GM19240 (cell line): ENCODE data around the gene VWA7.

Source experiments
- DNase-seq: peaks from one replicate; pipeline ENCODE4 v3.0.0; 2011; ENCODE audit warnings: low spot score; ENCODE audit not compliant: insufficient read length

Gene VWA7

GRCh38 chr6:31778999-31779885 is 2.1 kb upstream of the VWA7 start:
- no peak for DNase-seq

GRCh38 chr6:31778193-31778592 is 1.1 kb upstream of the VWA7 start:
- DNase-seq, result no peak

- no peak for DNase-seq
Observed at GRCh38 chr6:31777667-31778050, 531 bp upstream of the VWA7 start.

GRCh38 chr6:31776485-31776988 is 591 bp downstream of the VWA7 start:
- DNase-seq, result no peak

GRCh38 chr6:31775633-31776484 is 1.3 kb downstream of the VWA7 start:
- no peak for DNase-seq

- DNase-seq, result no peak
Observed at GRCh38 chr6:31775184-31775583, 1.9 kb downstream of the VWA7 start.

GRCh38 chr6:31771992-31772358 is 5.2 kb downstream of the VWA7 start:
- DNase-seq, result no peak

- no peak for DNase-seq
Observed at GRCh38 chr6:31770860-31771259, 6.3 kb downstream of the VWA7 start.

GRCh38 chr6:31769684-31770371 is 7.3 kb downstream of the VWA7 start:
- DNase-seq, result peak; percentile 95

GRCh38 chr6:31768363-31769257 is 8.5 kb downstream of the VWA7 start:
- no peak for DNase-seq

- DNase-seq, result no peak
Observed at GRCh38 chr6:31767096-31767645, 10.0 kb downstream of the VWA7 start.

- DNase-seq, result no peak
Observed at GRCh38 chr6:31765910-31766794, 11.0 kb downstream of the VWA7 start.

- DNase-seq, result no peak
Observed at GRCh38 chr6:31765559-31765909, 11.6 kb downstream of the VWA7 start.

- DNase-seq, result no peak
Observed at GRCh38 chr6:31764198-31764597, 12.9 kb downstream of the VWA7 start.

GRCh38 chr6:31763619-31763940 is 13.5 kb downstream of the VWA7 start:
- DNase-seq, result no peak

- no peak for DNase-seq
Observed at GRCh38 chr6:31762878-31763618, 14.1 kb downstream of the VWA7 start.

- no peak for DNase-seq
Observed at GRCh38 chr6:31762356-31762755, 14.8 kb downstream of the VWA7 start, which contains the start of gene SAPCD1. SAPCD1 (plus strand) TSS chr6:31762656; CDS start chr6:31763055, 399 bp downstream.

GRCh38 chr6:31761343-31761742 is 15.8 kb downstream of the VWA7 start:
- DNase-seq, result no peak

GRCh38 chr6:31760790-31761189 is 16.3 kb downstream of the VWA7 start:
- no peak for DNase-seq
